ENCODE results near the gene OBSL1. TPM values are rescaled to one million over a fixed set of nuclear protein-coding genes. Genes with fewer than 3 reads are reported as not detected.

The OBSL1 gene
- total RNA-seq = 1 to 10 TPM in 1 of 2 experiments, under 1 TPM in 1; 0.99 to 1.2 TPM

- ChIA-PET POLR2A (interaction anchor here (0.6 kb wide), 1 partner anchor 199 kb away, joined by 3 read pairs; no protein-coding TSS in a partner anchor), CTCF (interaction anchor here (0.5 to 2.0 kb wide), 4 partner anchors 11 to 360 kb away, joined by 4 to 11 read pairs (median 5); no protein-coding TSS in a partner anchor)
Measured at GRCh38 chr2:219571311-219572236, at the start of gene OBSL1. TSS of gene OBSL1 (minus strand) at chr2:219571539. CDS start at chr2:219571232, 307 bp downstream.

GRCh38 chr2:219620546-219620945 is 49.2 kb upstream of the OBSL1 start:
- ChIA-PET CTCF (no interaction called here), POLR2A (interaction anchor here (0.7 kb wide), 1 partner anchor 125 kb away, joined by 5 read pairs; a partner anchor contains a TSS)

GRCh38 chr2:219619235-219619634 is 47.9 kb upstream of the OBSL1 start:
- ChIA-PET CTCF (interaction anchor here (1.1 kb wide), 1 partner anchor 24 kb away, joined by 4 read pairs; no protein-coding TSS in a partner anchor), POLR2A (no interaction called here)

GRCh38 chr2:219618733-219619122 is 47.4 kb upstream of the OBSL1 start:
- ChIA-PET POLR2A (no interaction called here), CTCF (no interaction called here)

GRCh38 chr2:219616550-219616949 is 45.2 kb upstream of the OBSL1 start:
- ChIA-PET CTCF (no interaction called here), POLR2A (no interaction called here)

GRCh38 chr2:219615894-219616293 is 44.6 kb upstream of the OBSL1 start:
- ChIA-PET POLR2A (no interaction called here), CTCF (no interaction called here)

- CTCF ChIA-PET = no interaction called here
- POLR2A ChIA-PET = no interaction called here
Measured at GRCh38 chr2:219615036-219615435, 43.7 kb upstream of the OBSL1 start.

- ChIA-PET POLR2A (no interaction called here), CTCF (no interaction called here)
Measured at GRCh38 chr2:219614076-219614860, 42.9 kb upstream of the OBSL1 start.

GRCh38 chr2:219613461-219614070 is 42.2 kb upstream of the OBSL1 start:
- ChIA-PET CTCF (no interaction called here), POLR2A (no interaction called here)

- POLR2A ChIA-PET = no interaction called here
- CTCF ChIA-PET = no interaction called here
Measured at GRCh38 chr2:219612577-219613286, 41.4 kb upstream of the OBSL1 start.

GRCh38 chr2:219611866-219612576 is 40.7 kb upstream of the OBSL1 start:
- ChIA-PET POLR2A (no interaction called here), CTCF (no interaction called here)

GRCh38 chr2:219611306-219611705 is 40.0 kb upstream of the OBSL1 start:
- CTCF ChIA-PET = no interaction called here
- POLR2A ChIA-PET = no interaction called here

GRCh38 chr2:219609149-219609750 is 37.9 kb upstream of the OBSL1 start:
- ChIA-PET CTCF (no interaction called here), POLR2A (interaction anchor here (0.6 kb wide), 1 partner anchor 20 kb away, joined by 3 read pairs; no protein-coding TSS in a partner anchor)

GRCh38 chr2:219608399-219608964 is 37.1 kb upstream of the OBSL1 start:
- ChIA-PET POLR2A (no interaction called here), CTCF (no interaction called here)

- CTCF ChIA-PET = interaction anchor here (1.0 kb wide), 1 partner anchor 10 kb away, joined by 3 read pairs; the partner anchor contains the start of gene STK11IP
- POLR2A ChIA-PET = no interaction called here
Measured at GRCh38 chr2:219607931-219608330, 36.6 kb upstream of the OBSL1 start.

- ChIA-PET POLR2A (no interaction called here), CTCF (no interaction called here)
Measured at GRCh38 chr2:219605607-219605954, 34.2 kb upstream of the OBSL1 start.

- POLR2A ChIA-PET = no interaction called here
- CTCF ChIA-PET = no interaction called here
Measured at GRCh38 chr2:219603771-219604170, 32.4 kb upstream of the OBSL1 start.

All from activated CD8-positive, alpha-beta memory T cell treated with anti-CD3 and anti-CD28 coated beads for 36 hours (primary cell).